Fibroblast of lung (primary cell): Measurements from ENCODE around the gene A1BG. TPM values are rescaled to one million over a fixed set of nuclear protein-coding genes. Genes with fewer than 3 reads are reported as not detected.

Experiments used
- DNase-seq, 2 donors: peaks; one replicate each; pipeline versions ENCODE4 v3.0.0 to v3.0.0-alpha.2; 2010; ENCODE audit warnings: low read depth in 2 of 2
- H2AFZ ChIP-seq: 2 replicates; pipeline ENCODE4 v1.5.1; 2012; ENCODE audit warnings: low read length, control low read depth, inconsistent platforms
- H3K27ac ChIP-seq: 2 replicates; pipeline ENCODE4 v1.5.1; 2011; ENCODE audit warnings: low read length, control low read depth; ENCODE audit not compliant: insufficient read depth
- H3K27me3 ChIP-seq: 2 replicates; pipeline ENCODE4 v1.5.1; 2011; ENCODE audit warnings: mild to moderate bottlenecking, low read length; ENCODE audit not compliant: control insufficient read depth, insufficient read depth
- H3K36me3 ChIP-seq: 2 replicates; pipeline ENCODE4 v1.5.1; 2011; ENCODE audit warnings: low read length; ENCODE audit not compliant: control insufficient read depth, insufficient read depth
- H3K4me1 ChIP-seq: 2 replicates; pipeline ENCODE4 v1.5.1; 2011; ENCODE audit warnings: low read length; ENCODE audit not compliant: control insufficient read depth, insufficient read depth; ENCODE audit errors: extremely low read depth
- H3K4me2 ChIP-seq: 2 replicates; pipeline ENCODE4 v1.5.1; 2011; ENCODE audit warnings: low read length, control low read depth; ENCODE audit not compliant: insufficient read depth; ENCODE audit errors: extremely low read depth
- H3K4me3 ChIP-seq, 4 experiments: fragments of 200-600 bp in 1 of 4; sonication (generic) in 1 of 4; replicated peaks in 1 of 4; 2 replicates each; pipeline ENCODE4 v1.5.1; 2011 to 2016; ENCODE audit warnings: low read length in 4 of 4, low read depth in 3 of 4, mild to moderate bottlenecking in 3 of 4, control low read depth in 2 of 4, inconsistent platforms in 1 of 4, mixed read lengths in 1 of 4; ENCODE audit not compliant: insufficient read depth in 1 of 4; ENCODE audit errors: control extremely low read depth in 1 of 4
- H3K79me2 ChIP-seq: 2 replicates; pipeline ENCODE4 v1.5.1; 2012; ENCODE audit warnings: mild to moderate bottlenecking, low read length, inconsistent platforms; ENCODE audit not compliant: control insufficient read depth, insufficient read depth
- H3K9ac ChIP-seq: 2 replicates; pipeline ENCODE4 v1.5.1; 2011; ENCODE audit warnings: mild to moderate bottlenecking, low read length, control low read depth; ENCODE audit not compliant: insufficient read depth
- H3K9me3 ChIP-seq: 2 replicates; pipeline ENCODE4 v1.5.1; 2012; ENCODE audit warnings: low read depth, low read length; ENCODE audit not compliant: control insufficient read depth, insufficient read depth
- H4K20me1 ChIP-seq: 2 replicates; pipeline ENCODE4 v1.5.1; 2011; ENCODE audit warnings: low read length; ENCODE audit not compliant: control insufficient read depth, insufficient read depth; ENCODE audit errors: extremely low read depth
- EZH2 ChIP-seq: IDR thresholded peaks from 2 replicates; pipeline ENCODE4 v1.5.1; 2012; ENCODE audit warnings: low read length, control low read depth, mild to moderate bottlenecking; ENCODE audit errors: missing control alignments
- polyA plus RNA-seq, 2 donors: library from polyadenylated mRNA; depleted of rRNA in 1 of 2; stranded (reverse) in 1 of 2; unstranded in 1 of 2; fragments of >200 nt; gene quantifications; 2 replicates each; pipeline ENCODE4 v1.2.1, GENCODE V29; 2011 to 2012; ENCODE audit warnings: missing spikeins in 1 of 2
- total RNA-seq: library from RNA; depleted of rRNA; stranded (reverse); fragments of >200 nt; gene quantifications from 2 replicates; pipeline ENCODE4 v1.2.1, GENCODE V29; 2014
- TF ChIP-seq, protein P1 (sequence below), 2 donors: IDR thresholded peaks in 1 of 2; conservative IDR thresholded peaks in 1 of 2; 1 replicate in 1 of 2; 2 replicates in 1 of 2; pipeline ENCODE4 v1.5.1; 2011 to 2012; ENCODE audit warnings: low read length in 2 of 2, control low read depth in 1 of 2, inconsistent platforms in 1 of 2, low read depth in 1 of 2, mild to moderate bottlenecking in 1 of 2

The A1BG gene
- total and polyA plus RNA-seq, 2 donors (not counting 1 experiment from before 2014, with no cell fraction given): 8.3 to 12.6 TPM

DNA sequence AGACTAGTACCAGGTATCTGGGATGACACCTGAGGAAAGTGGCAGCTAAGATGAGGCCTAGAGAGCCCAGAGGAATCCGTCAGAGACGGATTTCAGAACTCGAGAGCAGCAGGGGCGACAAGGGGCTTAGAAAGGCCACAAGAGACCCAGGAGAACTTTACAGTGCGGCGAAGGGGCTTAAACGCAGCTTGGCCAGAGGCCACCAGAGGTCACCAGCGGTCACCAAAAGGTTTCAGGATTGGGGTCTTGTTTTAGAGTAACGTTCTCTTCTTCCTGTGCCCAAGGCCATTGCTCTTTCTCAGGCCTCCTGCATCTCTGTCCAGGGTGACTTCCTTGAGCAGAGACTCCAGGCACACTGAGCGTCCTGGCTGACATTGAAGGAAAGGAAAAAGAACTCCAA lies 24.3 kb downstream of the A1BG start:
- Histone ChIP-seq H3K27ac (no peak overlapping the region), H3K9ac (no peak overlapping the region), H3K27me3 (no peaks in the 10 kb centered on the region), H3K4me2 (no peak overlapping the region), H4K20me1 (no peaks in the 10 kb centered on the region), H3K79me2 (peaks cover 29% of the 10 kb centered on the region), H3K36me3 (no peaks in the 10 kb centered on the region), H3K4me3 (no peak overlapping the region), H2AFZ (no peak overlapping the region), H3K9me3 (no peaks in the 10 kb centered on the region), H3K4me1 (peaks cover 8% of the 10 kb centered on the region)
- no peak for DNase-seq
- TF ChIP-seq EZH2: no peak

DNA sequence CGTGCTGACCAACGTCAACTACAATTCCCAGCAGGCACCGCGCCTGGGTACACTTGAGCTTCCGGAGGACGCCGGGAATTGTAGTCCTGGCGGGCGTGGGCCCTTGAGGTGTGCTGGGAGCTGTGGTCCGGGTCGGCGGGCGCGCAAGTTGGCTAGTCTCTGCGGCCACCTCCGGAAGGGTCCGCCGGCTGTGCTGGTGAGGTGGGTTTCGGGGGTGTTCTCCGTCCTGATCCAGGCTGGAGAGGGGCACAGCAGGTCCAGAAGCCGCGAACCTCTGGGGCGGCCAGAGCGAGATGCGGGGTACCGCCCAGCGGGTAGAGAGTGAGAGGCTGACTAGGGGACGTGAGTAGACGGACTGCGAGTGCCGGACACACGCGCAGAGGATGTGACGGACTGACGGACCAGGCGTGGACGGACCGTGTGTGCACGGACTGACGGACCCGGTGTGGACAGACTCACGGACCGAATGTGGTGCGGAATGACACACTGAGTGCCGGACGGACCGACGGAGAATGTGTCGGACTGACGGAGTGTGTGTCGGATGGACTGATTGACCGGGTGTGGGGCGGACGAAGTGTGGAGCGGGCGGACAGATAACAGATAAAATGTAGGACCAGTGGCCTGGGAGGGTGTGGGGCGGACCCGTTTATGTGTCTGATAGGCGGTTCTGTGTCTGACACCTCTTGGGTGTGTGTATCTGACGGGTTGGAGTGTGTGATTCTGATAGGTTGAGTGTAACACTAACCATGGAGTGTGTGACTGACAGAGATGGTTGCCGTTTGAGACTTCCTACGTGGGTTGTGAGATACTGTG lies 26.2 kb downstream of the A1BG start, which contains the start of gene ZSCAN22:
ZSCAN22 (plus strand) TSS at position 81 of the 813 bp plus-strand sequence. CDS start 7,809 bp downstream, outside the sequence.
- no peak for TF ChIP-seq EZH2
- TF ChIP-seq, protein P1, sequence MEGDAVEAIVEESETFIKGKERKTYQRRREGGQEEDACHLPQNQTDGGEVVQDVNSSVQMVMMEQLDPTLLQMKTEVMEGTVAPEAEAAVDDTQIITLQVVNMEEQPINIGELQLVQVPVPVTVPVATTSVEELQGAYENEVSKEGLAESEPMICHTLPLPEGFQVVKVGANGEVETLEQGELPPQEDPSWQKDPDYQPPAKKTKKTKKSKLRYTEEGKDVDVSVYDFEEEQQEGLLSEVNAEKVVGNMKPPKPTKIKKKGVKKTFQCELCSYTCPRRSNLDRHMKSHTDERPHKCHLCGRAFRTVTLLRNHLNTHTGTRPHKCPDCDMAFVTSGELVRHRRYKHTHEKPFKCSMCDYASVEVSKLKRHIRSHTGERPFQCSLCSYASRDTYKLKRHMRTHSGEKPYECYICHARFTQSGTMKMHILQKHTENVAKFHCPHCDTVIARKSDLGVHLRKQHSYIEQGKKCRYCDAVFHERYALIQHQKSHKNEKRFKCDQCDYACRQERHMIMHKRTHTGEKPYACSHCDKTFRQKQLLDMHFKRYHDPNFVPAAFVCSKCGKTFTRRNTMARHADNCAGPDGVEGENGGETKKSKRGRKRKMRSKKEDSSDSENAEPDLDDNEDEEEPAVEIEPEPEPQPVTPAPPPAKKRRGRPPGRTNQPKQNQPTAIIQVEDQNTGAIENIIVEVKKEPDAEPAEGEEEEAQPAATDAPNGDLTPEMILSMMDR (conservative IDR thresholded peaks at IDR 0.05 in 1 of 2, IDR thresholded peaks at IDR 0.05 in 1 of 2; ENCODE audit: low read depth in 1 of 2, low read length in 2 of 2): no peak
- Histone ChIP-seq H3K4me1 (peaks cover 8% of the 10 kb centered on the region), H3K36me3 (no peaks in the 10 kb centered on the region), H3K79me2 (peaks cover 29% of the 10 kb centered on the region), H2AFZ (peak within 1 kb of the TSS; percentile 96), H3K9me3 (no peaks in the 10 kb centered on the region), H4K20me1 (no peaks in the 10 kb centered on the region), H3K4me3 (peak within 1 kb of the TSS; percentile 92 to 99 (median 96)), H3K27me3 (no peaks in the 10 kb centered on the region), H3K9ac (peak within 1 kb of the TSS; percentile 83), H3K4me2 (peak within 1 kb of the TSS; percentile 76), H3K27ac (peak within 1 kb of the TSS; percentile 96)
- peak; percentile 96 to 97 for DNase-seq

GRCh38 chr19:58326501-58326913 lies 26.8 kb downstream of the A1BG start:
- no peaks in the 10 kb centered on the region for H4K20me1 ChIP-seq
- peaks cover 8% of the 10 kb centered on the region for H3K4me1 ChIP-seq
- peak overlapping the region; percentile 83 for H3K9ac ChIP-seq
- H3K79me2 ChIP-seq: peaks cover 29% of the 10 kb centered on the region
- no peaks in the 10 kb centered on the region for H3K9me3 ChIP-seq
- H3K4me2 ChIP-seq: peak overlapping the region; percentile 76
- H3K27me3 ChIP-seq: no peaks in the 10 kb centered on the region
- TF ChIP-seq, protein P1 (conservative IDR thresholded peaks at IDR 0.05 in 1 of 2, IDR thresholded peaks at IDR 0.05 in 1 of 2; ENCODE audit: low read depth in 1 of 2, low read length in 2 of 2): no peak
- no peak for TF ChIP-seq EZH2
- peak overlapping the region; percentile 94 for H2AFZ ChIP-seq
- peak overlapping the region; percentile 96 for H3K27ac ChIP-seq
- DNase-seq: no peak
- peak overlapping the region; percentile 92 to 99 (median 96) for H3K4me3 ChIP-seq
- H3K36me3 ChIP-seq: no peaks in the 10 kb centered on the region
